HG02840 (cell line): ENCODE measurements around the gene ZDHHC14.

Experiments
- ATAC-seq: cut with Tn5 transposase; IDR thresholded peaks from one replicate; pipeline ENCODE4 v1.9.1; 2021; ENCODE audit warnings: mild to moderate bottlenecking, moderate library complexity, moderate number of reproducible peaks; ENCODE audit not compliant: unreplicated experiment, low FRiP score

The ZDHHC14 gene

DNA sequence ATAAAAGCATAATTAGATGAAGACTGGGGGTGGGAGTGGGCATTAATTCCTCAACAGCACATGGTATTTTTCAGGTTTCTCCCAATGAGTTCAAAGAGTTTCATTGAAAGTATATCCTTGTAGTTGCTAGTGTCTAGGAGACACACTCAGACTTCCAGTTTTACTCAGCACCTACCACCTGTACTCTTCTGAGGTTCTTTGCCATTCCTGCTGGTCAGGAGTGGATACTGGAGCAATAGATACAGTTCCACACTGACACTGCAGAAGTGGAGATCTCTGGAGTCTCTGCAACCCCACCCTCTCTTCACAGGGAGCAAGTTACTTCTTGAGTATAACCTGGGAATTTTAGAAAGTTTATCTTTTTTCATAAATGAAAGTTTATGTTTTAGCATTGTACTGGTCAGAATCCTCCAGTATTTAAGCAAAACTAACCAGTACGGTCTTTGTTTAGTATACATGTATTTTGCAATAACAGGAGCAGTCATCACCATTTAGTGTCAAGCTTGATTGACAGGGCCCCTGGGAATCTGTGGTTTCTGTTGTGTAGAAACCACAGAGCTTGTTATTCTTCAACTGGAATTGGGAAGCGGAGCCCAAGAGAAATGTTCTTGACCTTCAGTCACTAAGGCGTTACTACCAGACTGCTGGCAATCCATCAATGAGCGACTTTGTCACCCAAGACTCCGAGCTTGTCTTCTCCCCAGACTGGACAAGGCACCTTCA lies 148.1 kb downstream of the ZDHHC14 start:
- ATAC-seq = no peak

DNA sequence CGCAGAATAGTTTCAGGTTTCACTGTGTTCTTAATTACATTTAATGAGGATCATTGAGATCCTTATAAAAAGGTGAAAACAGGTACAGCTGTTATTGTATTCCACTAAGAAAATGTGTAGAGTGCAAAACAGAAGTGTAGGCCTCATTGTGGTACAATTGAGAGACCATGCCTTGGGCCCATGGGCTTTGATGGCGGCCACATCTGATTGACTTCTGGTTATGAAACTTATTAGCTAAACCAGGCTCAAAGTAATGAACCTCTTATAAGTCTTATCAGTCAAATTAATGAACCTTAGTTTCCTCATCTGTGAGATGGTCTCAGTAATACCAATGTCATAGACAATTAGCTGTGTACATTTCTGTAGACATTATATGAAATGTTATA lies 148.7 kb downstream of the ZDHHC14 start:
- no peak for ATAC-seq

DNA sequence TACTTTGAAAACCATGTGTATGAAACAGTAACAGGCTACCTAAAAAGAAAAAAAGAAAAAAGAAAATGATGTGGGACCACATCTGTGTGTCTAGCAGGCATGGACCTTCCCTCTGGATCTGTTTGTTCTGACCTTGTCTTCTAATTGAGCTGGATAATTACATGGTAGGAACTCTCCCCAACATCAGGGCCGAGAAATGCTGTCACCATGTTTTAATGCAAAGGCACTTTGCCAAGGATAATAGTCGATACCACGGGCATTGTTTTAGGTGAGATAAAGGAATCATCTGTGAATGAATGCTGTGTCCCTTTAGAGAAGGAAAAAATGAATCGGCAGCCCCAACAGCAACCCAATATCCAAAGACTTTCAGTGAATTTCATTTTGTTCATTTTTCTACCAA lies 149.1 kb downstream of the ZDHHC14 start:
- no peak for ATAC-seq

DNA sequence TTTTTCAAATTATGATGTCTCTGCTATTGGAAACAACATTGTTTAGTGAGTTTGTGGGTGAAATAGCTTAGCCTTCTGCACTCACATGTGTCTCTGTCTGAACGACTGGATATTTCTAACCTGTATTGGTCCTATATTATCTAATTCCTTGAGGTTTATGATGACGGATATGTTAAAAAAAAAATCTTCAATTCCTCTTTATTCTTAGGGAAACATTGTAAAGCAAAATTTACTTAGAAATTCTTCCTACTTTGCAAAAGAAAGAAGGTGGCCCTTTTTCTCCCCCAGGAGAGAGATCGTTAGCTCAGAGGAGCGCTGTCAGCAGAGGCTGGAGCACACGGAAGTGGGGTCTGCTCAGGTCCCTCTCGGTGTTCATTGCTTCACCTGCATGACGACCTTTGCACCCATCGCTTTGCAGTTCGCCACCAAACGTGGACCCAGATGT lies 149.8 kb downstream of the ZDHHC14 start:
- no peak for ATAC-seq

DNA sequence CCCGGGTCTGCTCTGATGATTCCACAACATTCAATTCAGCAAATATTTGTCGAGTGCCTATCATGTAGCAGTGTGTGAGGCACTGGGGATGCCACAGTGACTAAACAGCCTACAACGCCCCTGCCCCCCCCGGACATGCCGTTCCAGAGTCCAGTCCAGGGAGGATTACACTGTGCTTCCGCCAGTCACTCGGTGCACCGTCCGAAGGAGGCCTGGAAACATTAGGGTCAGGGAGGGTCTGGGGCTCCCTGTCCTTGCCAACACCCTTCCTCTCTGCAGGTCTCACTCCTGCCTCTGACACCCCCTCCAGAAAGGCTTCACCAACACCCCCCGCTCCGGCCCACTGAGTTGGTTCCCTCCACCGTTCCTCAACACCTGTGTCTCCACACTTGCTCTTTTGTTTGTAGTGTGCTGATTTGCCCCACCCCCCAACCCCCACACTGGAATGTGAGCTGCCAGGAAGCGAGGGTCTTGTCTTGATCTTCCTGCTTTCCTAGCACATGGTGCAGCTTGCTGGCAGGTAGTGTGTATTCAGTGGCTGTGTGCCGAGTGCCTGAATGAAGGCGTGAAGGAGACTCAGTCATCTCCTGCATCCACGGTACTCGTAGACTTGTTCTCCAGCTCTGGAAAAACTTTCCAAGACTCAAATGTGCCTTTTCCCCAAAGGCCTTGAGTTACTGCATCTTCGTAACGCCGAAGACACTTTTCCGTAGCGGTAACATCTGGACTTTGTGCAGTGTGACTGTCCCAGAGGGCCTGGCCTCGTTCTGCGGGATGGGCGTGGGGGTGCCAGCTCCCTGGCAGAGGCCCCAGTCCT lies 150.4 kb downstream of the ZDHHC14 start:
- no peak for ATAC-seq

DNA sequence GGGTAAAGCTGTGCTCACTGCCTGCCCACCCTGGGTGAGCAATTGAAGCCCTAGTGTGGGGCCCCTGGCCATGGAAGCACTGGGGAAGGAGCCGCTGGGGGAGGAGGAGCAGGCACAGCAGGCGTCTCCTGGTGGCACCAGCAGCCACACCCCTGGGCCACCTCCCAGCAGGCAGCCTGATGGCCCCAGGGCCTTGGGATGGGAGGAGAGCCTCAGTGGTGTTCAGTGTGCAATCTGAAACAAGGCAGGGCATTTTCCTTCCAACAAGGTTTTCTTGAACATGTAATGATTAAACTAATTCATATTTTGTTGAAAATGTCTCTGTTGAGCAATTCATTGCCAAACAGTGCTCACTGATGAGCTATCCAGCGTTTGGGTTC lies 151.0 kb downstream of the ZDHHC14 start:
- no peak for ATAC-seq

DNA sequence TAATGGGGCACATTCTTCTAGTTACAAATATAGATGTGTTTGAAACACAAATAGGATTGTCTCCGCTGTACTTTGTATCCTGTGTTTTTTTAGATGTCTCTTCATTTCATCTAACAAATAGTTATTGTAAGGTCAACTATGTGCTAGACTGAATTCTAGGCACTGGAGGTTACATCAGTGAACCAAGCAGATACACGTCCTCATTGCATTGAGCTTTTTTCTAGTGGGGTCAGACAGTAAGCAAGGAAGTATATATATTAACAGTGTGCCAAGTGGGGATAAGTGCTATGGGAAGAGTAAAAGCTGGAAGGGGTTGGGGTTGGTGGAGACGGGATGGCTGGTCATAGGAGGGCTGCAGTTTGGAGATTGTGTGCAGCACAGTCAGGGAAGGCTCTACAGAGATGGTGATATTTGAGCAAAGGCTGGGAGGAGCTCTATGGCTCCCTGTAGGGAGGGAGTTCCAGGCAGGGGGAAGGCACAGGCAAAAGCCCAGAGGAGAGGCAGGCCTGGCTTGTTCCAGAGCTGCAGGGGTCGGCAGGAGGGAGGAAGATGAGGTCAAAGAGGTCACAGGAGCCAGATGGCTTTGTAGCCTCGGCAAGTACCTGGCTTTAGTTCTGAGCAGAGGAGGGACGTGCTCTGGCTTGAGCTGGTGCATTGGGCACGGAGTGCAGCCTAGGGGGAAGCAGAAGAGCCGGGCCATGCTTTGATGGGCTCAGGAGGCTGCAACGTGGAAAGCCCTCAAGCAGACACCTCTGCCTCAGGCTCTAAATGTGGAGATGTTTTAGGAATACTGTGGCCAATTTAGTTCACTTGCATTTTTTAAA lies 152.3 kb downstream of the ZDHHC14 start:
- no peak for ATAC-seq

DNA sequence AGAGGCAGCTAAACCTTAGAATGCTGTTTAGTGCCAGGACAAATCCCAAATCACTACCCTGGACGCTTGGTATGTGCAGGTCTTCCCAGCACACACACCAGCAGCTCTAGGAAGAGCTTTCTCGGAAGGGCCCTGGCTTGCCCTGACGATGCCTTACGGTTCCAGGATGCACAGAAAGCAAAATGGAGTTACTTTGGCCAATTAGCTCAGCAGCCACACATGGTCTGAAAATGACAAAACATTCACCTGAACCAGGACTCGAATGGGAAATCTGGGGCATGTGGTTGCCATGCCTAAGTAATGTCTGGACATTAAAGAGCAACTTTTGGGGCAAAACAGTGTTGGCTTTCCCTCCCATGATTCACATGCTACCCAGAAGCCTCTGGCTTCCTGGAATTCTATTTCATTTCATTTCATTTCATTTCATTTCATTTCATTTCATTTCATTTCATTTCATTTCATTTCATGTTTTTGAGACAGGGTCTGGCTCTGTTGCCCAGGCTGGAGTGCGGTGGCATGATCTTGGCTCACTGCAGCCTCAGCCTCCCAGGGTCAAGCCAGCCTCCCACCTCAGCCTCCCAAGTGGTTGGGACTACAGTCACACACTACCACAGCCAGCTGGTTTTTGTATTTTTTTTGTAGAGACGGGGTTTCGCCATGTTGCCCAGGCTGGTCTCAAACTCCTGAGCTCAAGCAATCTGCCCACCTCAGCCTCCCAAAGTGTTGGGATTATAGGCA lies 153.3 kb downstream of the ZDHHC14 start:
- no peak for ATAC-seq

DNA sequence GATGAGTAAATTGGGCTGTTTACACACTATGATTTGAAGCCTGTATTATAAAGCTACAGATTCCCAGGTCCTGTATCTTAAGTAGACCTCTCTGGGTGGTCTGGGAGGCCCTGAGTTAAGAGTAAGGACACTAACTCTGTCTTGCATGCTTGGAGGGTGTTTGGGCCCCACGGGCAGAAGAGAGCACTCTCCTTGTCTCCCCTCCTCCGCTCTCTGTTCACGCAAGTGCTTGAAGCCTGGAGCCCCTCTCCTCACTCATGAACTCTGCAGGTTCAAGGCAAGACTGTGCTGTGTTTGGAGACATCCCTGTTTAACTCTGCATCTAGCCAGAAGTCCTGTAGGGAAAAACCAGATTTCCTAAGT lies 154.0 kb downstream of the ZDHHC14 start:
- ATAC-seq = no peak

DNA sequence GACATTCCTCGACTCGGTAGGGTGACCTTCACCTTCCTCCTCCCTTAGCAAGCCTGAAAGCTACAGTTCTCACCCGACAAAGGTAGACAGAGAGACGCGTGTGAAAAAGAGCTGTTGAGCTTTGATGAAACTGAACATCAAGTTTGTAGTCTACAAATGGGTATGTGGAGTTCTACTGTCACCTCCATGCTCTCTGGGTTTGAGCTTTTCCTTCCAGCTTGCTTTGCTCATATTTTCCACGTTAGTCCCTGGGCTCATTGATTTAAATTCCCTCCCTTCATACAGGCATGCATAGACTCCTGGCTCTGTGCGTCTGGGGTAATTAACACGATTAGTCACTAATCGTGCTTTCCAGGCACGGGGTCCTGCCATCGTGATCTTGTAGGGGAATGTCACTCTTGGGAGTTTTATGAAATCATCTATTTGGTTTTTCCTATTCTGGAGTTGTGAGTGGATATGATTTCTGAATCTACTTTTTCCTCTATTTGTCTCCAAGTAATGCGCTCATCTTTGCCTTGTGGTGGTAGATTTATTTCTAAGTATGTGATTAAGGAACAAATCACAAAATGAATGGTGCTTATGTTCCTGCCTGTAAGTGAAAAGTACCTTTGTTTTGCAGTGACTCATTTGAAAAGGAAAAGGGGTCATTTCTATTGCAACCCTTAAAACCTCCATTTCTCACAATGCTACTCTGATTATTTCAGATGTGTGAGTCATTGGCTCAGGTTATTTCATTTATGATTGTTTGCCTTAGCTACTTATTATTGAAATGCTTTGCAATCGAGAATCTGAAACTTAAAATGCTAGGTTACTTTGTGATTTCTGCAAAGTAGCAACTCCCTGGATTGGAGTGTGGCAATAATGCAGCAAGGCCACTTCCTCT lies 154.6 kb downstream of the ZDHHC14 start:
- peak; percentile 62 for ATAC-seq

DNA sequence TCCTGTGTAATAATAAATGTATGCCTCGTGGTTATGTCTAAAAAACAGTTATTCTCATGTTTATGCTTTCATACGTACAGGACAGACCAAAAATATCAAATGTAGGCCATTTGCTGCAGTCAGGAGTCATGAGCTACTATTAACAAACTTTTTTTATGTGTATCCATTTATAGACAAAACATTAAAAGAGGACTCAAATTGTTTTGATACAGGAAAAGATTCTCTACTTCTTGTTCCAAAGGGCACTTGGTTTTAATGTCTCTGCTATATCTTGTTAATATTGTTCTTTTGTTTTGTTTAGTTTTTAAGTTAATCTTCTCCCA lies 155.2 kb downstream of the ZDHHC14 start:
- no peak for ATAC-seq

DNA sequence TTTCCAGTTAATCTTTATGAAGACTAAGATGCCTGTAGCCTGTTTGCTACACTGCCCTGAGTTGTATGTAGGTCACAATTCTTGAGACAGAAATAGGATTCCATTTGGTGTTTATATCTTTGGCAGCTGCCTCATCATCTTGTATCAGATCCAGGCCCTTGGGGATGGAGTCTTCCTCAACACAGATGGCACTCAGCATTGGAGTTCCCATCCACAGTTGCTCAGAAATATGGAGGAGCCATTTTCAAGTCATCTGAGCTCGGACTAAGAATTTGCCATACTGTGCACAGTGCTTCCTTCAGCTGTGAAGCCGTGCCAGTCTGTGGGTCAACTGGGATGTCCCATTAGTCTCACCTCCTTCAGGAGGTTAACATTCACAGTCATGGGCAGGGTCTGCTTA lies 156.6 kb downstream of the ZDHHC14 start:
- ATAC-seq = no peak

DNA sequence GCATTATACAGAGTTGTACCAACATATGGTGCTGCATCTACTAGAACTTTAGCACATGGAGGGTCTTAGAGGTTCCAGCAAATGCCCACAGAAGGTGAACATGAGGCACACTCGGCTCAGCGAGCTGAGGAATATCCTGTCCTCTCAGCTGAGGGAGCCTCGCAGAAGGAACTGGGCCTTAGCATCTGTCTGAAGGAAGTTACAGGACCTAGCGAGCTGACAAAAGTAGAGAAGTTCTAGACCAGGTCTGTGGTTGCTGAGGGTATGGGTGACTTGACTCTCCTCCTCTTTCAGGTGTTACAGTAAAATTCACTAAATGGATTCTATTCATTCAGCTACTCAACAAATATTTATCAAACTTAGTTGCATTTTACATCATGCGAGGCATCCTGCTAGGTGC lies 157.2 kb downstream of the ZDHHC14 start:
- ATAC-seq = no peak

DNA sequence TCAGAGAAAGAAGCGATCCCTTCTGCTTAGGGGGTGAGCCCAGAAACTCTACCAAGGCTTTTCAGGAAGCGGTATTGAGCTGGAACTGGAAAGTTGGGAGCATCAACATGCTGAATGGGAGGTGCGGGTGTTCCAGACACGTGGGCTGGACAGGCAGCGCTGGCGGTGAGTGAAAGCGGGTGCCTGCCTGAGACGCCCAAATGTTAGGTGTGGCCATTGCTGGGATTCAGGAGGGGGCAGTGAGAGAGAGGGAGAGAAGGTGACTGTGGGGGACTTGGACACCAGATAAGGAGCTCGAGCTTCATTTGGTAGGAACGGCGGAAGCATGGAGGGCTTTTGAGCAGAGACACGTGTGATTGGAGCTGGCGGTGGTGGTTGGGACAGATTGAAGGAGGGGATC lies 157.7 kb downstream of the ZDHHC14 start:
- no peak for ATAC-seq

DNA sequence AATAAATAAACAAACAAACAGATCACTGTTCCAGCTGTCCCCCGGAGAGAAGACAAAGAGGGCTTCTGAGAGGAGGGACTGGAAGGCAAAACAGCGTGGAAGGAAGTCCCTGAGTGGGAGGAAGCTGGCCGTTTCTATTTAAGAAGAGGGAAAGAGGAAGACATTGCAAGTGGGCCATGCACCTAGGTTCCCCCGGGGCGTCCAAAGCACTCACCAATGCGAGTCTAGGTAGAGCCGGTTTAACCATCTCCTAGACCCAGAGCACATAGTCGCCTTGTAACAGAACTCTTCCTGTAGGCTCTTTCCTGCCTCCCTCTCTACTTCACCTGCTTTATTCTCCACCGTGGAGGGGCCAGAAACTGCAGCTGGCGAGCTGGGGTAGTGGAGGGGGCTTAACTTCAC lies 158.4 kb downstream of the ZDHHC14 start:
- ATAC-seq = no peak

DNA sequence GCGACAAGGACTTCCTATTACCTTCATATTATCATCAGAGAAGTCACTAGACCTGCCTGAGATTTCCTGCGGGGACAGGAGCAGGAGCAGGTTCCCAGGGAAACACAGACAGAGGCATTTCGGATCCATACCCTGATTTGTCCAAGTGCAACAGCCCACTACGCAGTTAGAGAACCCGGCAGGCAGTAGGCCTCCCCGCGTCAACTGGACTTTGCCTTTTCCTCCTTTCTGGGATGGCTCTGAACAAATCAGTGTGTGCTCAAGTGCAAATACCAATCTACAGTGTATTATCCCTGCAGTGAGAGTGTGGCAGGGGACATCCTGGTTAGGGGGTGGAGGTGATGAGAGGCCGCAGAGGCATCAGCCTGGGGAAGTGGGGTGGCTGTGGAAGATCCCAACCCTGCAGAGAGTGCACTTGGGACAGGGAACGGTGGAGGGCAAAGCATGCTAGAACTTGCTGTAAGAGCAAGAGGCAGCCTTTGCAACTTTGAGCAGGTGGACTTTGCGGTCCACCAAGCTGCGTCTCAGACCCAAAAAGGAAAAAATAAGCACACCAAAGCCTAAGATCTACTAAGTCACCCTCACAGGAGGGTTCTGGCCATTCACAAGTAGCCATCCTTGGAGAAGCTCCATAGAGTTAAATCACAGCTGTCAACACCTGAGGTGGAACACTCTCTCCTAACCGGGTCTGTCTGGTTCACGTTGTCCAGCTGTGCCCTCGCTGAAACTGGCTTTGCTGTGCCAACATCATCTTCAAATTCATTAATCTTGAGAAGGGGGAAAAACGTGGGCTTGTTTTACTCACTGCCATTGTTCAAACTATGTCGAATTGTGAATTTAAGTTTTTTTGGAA lies 159.1 kb downstream of the ZDHHC14 start:
- ATAC-seq = no peak

DNA sequence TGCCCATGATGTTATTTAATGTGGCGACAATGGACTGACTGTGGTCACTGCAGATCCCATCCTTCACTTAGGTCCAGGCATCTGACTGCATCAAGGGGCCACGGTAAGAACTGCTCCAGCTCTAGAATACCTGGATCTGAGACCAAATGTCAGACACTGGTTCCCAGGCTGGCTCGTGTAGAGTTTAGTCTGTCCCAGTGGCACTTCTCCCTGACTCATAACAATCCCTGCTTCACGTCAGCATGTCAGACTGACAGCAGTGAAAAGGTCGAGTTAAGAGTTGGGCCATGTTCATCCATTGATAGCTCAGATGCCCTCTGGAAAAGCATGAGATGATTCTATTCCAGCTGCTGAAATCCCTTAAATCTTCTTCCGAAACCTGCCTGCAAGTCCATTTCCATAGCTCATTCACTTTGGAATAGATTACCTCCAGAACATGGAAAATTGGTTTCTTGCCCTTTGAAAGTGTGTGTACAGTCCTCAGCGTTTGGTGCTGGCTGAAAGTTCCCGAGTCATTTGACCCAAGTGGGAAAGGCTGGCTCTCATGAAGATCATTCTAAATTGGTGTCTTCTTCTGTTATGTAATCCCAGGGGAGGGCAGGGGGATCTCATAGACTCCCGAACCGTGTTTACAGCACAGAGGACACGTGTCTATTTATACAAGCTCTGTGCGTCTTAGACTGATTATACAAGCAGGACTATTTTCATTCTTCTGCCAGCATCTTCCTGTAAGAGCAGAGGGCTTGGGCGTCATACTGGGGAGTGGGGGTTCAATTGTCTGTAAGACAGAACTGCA lies 160.8 kb downstream of the ZDHHC14 start:
- no peak for ATAC-seq
